ENCODE measurements around the gene ZNF768.

The ZNF768 gene

GRCh38 chr16:30509081-30509765, 17.1 kb downstream of the ZNF768 start:
- TF ChIP-seq, protein P1, sequence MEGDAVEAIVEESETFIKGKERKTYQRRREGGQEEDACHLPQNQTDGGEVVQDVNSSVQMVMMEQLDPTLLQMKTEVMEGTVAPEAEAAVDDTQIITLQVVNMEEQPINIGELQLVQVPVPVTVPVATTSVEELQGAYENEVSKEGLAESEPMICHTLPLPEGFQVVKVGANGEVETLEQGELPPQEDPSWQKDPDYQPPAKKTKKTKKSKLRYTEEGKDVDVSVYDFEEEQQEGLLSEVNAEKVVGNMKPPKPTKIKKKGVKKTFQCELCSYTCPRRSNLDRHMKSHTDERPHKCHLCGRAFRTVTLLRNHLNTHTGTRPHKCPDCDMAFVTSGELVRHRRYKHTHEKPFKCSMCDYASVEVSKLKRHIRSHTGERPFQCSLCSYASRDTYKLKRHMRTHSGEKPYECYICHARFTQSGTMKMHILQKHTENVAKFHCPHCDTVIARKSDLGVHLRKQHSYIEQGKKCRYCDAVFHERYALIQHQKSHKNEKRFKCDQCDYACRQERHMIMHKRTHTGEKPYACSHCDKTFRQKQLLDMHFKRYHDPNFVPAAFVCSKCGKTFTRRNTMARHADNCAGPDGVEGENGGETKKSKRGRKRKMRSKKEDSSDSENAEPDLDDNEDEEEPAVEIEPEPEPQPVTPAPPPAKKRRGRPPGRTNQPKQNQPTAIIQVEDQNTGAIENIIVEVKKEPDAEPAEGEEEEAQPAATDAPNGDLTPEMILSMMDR (IDR thresholded peaks at IDR 0.05; ENCODE audit: low read depth, low read length), result no peak
- DNase-seq (ENCODE audit: low read depth, low spot score), result no peak
- in situ Hi-C loops (cut with HindIII; ENCODE audit: low sequenced_read_pairs), result no loop called here
- H3K4me3 ChIP-seq (ENCODE audit: low read depth, low read length), result no peak overlapping the region

DNA sequence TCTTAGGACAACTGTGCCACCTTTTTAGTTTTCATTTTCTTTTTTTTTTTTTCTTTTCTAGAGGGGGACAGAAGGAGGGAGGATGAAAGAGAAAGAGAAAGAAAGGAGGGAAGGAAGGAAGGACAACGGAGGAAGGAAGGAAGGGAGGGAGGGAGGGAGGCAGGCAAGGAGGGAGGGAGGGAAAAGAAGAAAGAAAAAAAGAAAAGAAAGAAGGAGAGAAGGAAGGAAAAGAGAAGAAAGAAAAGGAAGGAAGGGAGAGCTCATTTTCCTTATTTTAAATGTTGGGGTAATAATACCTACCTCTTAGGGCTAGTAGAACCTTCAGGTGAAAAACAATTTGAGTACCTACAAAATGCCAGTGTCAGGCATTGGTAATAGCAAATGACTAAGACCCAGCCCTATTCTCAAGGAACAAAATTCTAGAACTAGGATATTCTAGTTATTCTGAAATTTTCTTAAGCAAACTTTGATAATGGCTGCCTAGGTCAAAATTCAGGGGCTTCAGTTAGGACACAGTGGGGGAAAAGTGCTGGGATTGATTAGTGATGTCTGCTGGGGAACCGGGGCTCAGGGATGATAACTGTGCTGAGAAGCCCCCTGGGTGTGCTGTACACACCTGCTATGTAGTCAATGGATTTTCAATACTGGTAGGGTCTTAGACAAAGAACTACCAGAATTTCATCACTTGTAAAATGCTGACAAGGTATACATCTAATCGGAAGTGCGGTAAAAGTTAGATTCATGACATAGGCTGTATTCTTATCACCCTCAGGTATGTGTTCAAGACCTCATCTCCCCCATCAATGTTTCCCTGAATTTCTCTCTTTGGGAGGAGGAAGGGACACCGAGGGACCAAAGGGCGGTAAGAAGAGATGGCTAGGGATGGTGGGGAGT, 22.7 kb downstream of the ZNF768 start:
- no peak for DNase-seq (ENCODE audit: low read depth, low spot score)
- no peak overlapping the region for H3K4me3 ChIP-seq (ENCODE audit: low read depth, low read length)
- TF ChIP-seq, protein P1 (IDR thresholded peaks at IDR 0.05; ENCODE audit: low read depth, low read length), result no peak
- in situ Hi-C loops (cut with HindIII; ENCODE audit: low sequenced_read_pairs), result no loop called here

DNA sequence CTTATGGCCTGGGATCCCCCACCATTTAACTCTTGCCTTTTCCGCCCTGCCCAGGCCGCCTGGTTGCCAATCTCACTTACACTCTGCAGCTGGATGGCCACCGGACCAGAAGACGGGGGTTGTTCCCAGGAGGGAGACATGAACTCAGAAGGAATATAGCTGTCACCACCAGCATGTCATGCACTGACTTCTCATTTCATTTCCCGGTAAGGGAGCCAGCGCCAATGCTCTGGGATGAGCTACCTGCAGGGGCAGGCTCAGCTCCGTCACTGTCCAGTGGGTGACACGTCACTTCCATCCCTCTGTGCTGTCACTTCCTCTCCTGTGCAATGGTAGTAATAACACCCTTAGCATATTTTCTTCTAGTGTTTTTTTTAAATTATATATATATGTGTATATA, 27.1 kb downstream of the ZNF768 start:
- TF ChIP-seq, protein P1 (IDR thresholded peaks at IDR 0.05; ENCODE audit: low read depth, low read length), result no peak
- in situ Hi-C loops (cut with HindIII; ENCODE audit: low sequenced_read_pairs), result no loop called here
- no peak overlapping the region for H3K4me3 ChIP-seq (ENCODE audit: low read depth, low read length)
- no peak for DNase-seq (ENCODE audit: low read depth, low spot score)

DNA sequence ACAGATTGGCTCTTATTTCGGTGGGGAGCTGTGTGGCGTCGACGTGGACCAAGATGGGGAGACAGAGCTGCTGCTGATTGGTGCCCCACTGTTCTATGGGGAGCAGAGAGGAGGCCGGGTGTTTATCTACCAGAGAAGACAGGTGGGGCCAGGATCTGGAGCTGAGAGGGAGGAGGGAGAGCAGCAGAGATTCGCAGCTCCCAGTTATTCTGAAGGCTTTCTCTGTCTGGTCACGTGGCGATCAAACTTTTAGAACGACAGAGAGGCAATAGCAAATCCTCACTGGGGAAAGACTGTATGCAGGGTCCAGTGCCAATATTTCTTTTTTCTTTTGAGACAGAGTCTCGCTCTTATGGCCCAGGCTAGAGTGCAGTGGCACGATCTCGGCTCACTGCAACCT, 31.7 kb downstream of the ZNF768 start:
- TF ChIP-seq, protein P1 (IDR thresholded peaks at IDR 0.05; ENCODE audit: low read depth, low read length), result no peak
- no peak for DNase-seq (ENCODE audit: low read depth, low spot score)

GRCh38 chr16:30493941-30494488, 32.4 kb downstream of the ZNF768 start:
- no peak for DNase-seq (ENCODE audit: low read depth, low spot score)
- no peak overlapping the region for H3K4me3 ChIP-seq (ENCODE audit: low read depth, low read length)
- TF ChIP-seq, protein P1 (IDR thresholded peaks at IDR 0.05; ENCODE audit: low read depth, low read length), result no peak
- in situ Hi-C loops (cut with HindIII; ENCODE audit: low sequenced_read_pairs), result no loop called here

More for the DNA sequence above, 31.7 kb downstream of the ZNF768 start:
- H3K4me3 ChIP-seq (ENCODE audit: low read depth, low read length), result no peak overlapping the region
- in situ Hi-C loops (cut with HindIII; ENCODE audit: low sequenced_read_pairs), result no loop called here

DNA sequence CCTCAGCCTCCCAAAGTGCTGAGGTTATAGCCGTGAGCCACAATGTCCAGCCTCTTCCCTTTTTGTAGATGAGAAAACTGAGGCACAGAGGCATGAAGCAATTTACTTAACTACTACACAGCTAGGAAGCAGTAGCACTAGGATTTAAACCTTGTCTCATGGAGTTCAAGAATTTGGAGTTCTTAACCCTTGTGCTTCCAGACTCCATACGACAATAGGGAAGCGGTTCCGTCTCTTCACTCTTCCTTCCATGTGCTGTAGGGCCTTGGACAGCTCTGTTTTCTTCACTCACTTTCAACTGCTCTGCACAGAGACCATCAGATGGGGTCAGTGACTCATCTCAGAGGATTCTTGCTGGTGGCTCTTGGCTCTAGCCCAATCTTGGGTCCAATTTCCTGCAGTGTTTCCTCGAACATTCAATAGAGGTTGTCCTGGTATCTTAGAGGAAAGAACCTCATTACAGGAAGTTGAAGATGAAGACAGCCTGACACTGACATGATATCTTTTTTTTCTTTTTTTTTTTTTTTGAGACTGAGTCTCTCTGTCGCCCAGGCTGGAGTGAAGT, 34.5 kb downstream of the ZNF768 start:
- in situ Hi-C loops (cut with HindIII; ENCODE audit: low sequenced_read_pairs), result no loop called here
- DNase-seq (ENCODE audit: low read depth, low spot score), result peak; percentile 81
- TF ChIP-seq, protein P1 (IDR thresholded peaks at IDR 0.05; ENCODE audit: low read depth, low read length), result no peak
- no peak overlapping the region for H3K4me3 ChIP-seq (ENCODE audit: low read depth, low read length)
